Osteoblast (primary cell): ENCODE results near the gene ESPN. TPM values are rescaled to one million over a fixed set of nuclear protein-coding genes. Genes with fewer than 3 reads are reported as not detected.
"Not testable (repeated sequence)": the region's sequence is repeated elsewhere in the genome, so short reads cannot be mapped to it uniquely, and the experiment has no call there.

ENCODE experiments used
- DNase-seq: peaks from one replicate; pipeline ENCODE4 v3.0.0; 2011; ENCODE audit warnings: low spot score, mixed read lengths; ENCODE audit not compliant: insufficient read length; ENCODE audit errors: missing footprints
- H2AFZ ChIP-seq: 2 replicates; pipeline ENCODE4 v1.6.0; 2011; ENCODE audit warnings: mild to moderate bottlenecking, low read length
- H3K27ac ChIP-seq: 2 replicates; pipeline ENCODE4 v1.5.1; 2011; ENCODE audit warnings: mild to moderate bottlenecking, low read depth, low read length, moderate library complexity
- H3K27me3 ChIP-seq: 2 replicates; pipeline ENCODE4 v1.6.0; 2012; ENCODE audit warnings: mild to moderate bottlenecking, control low read depth, inconsistent platforms, low read length, moderate library complexity; ENCODE audit not compliant: insufficient read depth
- H3K36me3 ChIP-seq: 2 replicates; pipeline ENCODE4 v1.5.1; 2011; ENCODE audit warnings: mild to moderate bottlenecking, low read length, control low read depth, moderate library complexity; ENCODE audit not compliant: insufficient read depth
- H3K4me1 ChIP-seq: 2 replicates; pipeline ENCODE4 v1.5.1; 2011; ENCODE audit warnings: mild to moderate bottlenecking, low read length, control low read depth, moderate library complexity; ENCODE audit not compliant: insufficient read depth
- H3K4me2 ChIP-seq: 2 replicates; pipeline ENCODE4 v1.6.0; 2011; ENCODE audit warnings: mild to moderate bottlenecking, low read length; ENCODE audit not compliant: insufficient read depth
- H3K4me3 ChIP-seq: fragments of 200-600 bp; sonication (generic); 3 replicates; pipeline ENCODE4 v1.5.1; 2012; ENCODE audit warnings: mild to moderate bottlenecking, low read length, inconsistent platforms; ENCODE audit not compliant: insufficient read depth
- H3K79me2 ChIP-seq: 2 replicates; pipeline ENCODE4 v1.6.0; 2012; ENCODE audit warnings: mild to moderate bottlenecking, low read length, control low read depth, inconsistent platforms; ENCODE audit not compliant: insufficient read depth
- H3K9me3 ChIP-seq: 2 replicates; pipeline ENCODE4 v1.5.1; 2011; ENCODE audit warnings: low read depth, low read length, control low read depth
- H4K20me1 ChIP-seq: 2 replicates; pipeline ENCODE4 v1.6.0; 2012; ENCODE audit warnings: mild to moderate bottlenecking, low read length, control low read depth; ENCODE audit not compliant: insufficient read depth
- CTCF ChIP-seq: IDR thresholded peaks from 2 replicates; pipeline ENCODE4 v1.5.1; 2011; ENCODE audit warnings: mild to moderate bottlenecking, low read depth, low read length, moderate library complexity; ENCODE audit errors: extremely low read depth
- total RNA-seq: library from RNA; depleted of rRNA; stranded (reverse); fragments of >200 nt; gene quantifications from 2 replicates; pipeline ENCODE4 v1.2.3, GENCODE V29; 2012

ESPN gene
- total RNA-seq, 1 donor: not detected

GRCh38 chr1:6426277-6426971, 1.8 kb downstream of the ESPN start:
- Histone ChIP-seq H3K79me2 (no peaks in the 10 kb centered on the region), H4K20me1 (peaks cover 6% of the 10 kb centered on the region), H3K4me3 (no peak overlapping the region), H3K27me3 (peaks cover 66% of the 10 kb centered on the region), H2AFZ (no peak overlapping the region), H3K4me2 (no peak overlapping the region), H3K27ac (no peak overlapping the region), H3K9me3 (no peaks in the 10 kb centered on the region), H3K4me1 (peaks cover 8% of the 10 kb centered on the region), H3K36me3 (no peaks in the 10 kb centered on the region)
- TF ChIP-seq CTCF: no peak
- no peak for DNase-seq

- no peak overlapping the region for H2AFZ ChIP-seq
- DNase-seq: no peak
- H3K79me2 ChIP-seq: no peaks in the 10 kb centered on the region
- H3K36me3 ChIP-seq: no peaks in the 10 kb centered on the region
- peaks cover 6% of the 10 kb centered on the region for H4K20me1 ChIP-seq
- H3K9me3 ChIP-seq: no peaks in the 10 kb centered on the region
- no peak overlapping the region for H3K4me2 ChIP-seq
- H3K27me3 ChIP-seq: peaks cover 61% of the 10 kb centered on the region
- no peak overlapping the region for H3K27ac ChIP-seq
- TF ChIP-seq CTCF: no peak
- no peak overlapping the region for H3K4me3 ChIP-seq
- peaks cover 8% of the 10 kb centered on the region for H3K4me1 ChIP-seq
Measured at GRCh38 chr1:6426972-6427350, 2.4 kb downstream of the ESPN start.

GRCh38 chr1:6427441-6428390, 3.1 kb downstream of the ESPN start:
- peaks cover 6% of the 10 kb centered on the region for H3K4me1 ChIP-seq
- no peak for TF ChIP-seq CTCF
- no peak overlapping the region for H3K27ac ChIP-seq
- no peaks in the 10 kb centered on the region for H3K79me2 ChIP-seq
- H3K36me3 ChIP-seq: no peaks in the 10 kb centered on the region
- peaks cover 6% of the 10 kb centered on the region for H4K20me1 ChIP-seq
- peaks cover 58% of the 10 kb centered on the region for H3K27me3 ChIP-seq
- no peak overlapping the region for H3K4me2 ChIP-seq
- no peak overlapping the region for H3K4me3 ChIP-seq
- H2AFZ ChIP-seq: no peak overlapping the region
- no peak for DNase-seq
- H3K9me3 ChIP-seq: no peaks in the 10 kb centered on the region

- not testable (repeated sequence) for H2AFZ ChIP-seq, H3K79me2 ChIP-seq, H3K27ac ChIP-seq, H3K4me2 ChIP-seq, H3K4me1 ChIP-seq, H3K36me3 ChIP-seq, H3K9me3 ChIP-seq, H3K4me3 ChIP-seq, H4K20me1 ChIP-seq, DNase-seq
- peaks cover 51% of the 10 kb centered on the region for H3K27me3 ChIP-seq
Measured at GRCh38 chr1:6428453-6428852, 3.9 kb downstream of the ESPN start.

- not testable (repeated sequence) for H3K4me3 ChIP-seq, H3K4me1 ChIP-seq, DNase-seq, H3K79me2 ChIP-seq, H2AFZ ChIP-seq, H4K20me1 ChIP-seq, H3K27ac ChIP-seq, H3K36me3 ChIP-seq, H3K9me3 ChIP-seq, H3K4me2 ChIP-seq
- H3K27me3 ChIP-seq: peaks cover 38% of the 10 kb centered on the region
Measured at GRCh38 chr1:6429660-6430411, 5.3 kb downstream of the ESPN start.

- H3K36me3 ChIP-seq, H3K27ac ChIP-seq, H4K20me1 ChIP-seq, H3K4me2 ChIP-seq, DNase-seq, H3K9me3 ChIP-seq, H3K79me2 ChIP-seq, H2AFZ ChIP-seq, H3K4me1 ChIP-seq, H3K4me3 ChIP-seq: not testable (repeated sequence)
- peaks cover 18% of the 10 kb centered on the region for H3K27me3 ChIP-seq
Measured at GRCh38 chr1:6431645-6432579, 7.3 kb downstream of the ESPN start.
